GM23338 (cell line): Measurements from ENCODE around the gene TMUB1. TPM values are rescaled to one million over a fixed set of nuclear protein-coding genes. Genes with fewer than 3 reads are reported as not detected.

Experiments
- ATAC-seq: fragments of 200-7000 bp; cut with Tn5 transposase; 3 replicates; pipeline ENCODE4 v1.9.1; 2020
- DNase-seq: peaks from one replicate; pipeline ENCODE4 v3.0.0-alpha.2; 2015; ENCODE audit warnings: low spot score
- H2AFZ ChIP-seq: fragments of 200-600 bp; sonication (generic); 2 replicates; pipeline ENCODE4 v1.8.0; 2016; ENCODE audit warnings: antibody characterized with exemption, mild to moderate bottlenecking, moderate library complexity
- H3F3A ChIP-seq: fragments of 200-600 bp; sonication (generic); replicated peaks from 2 replicates; pipeline ENCODE4 v1.8.0; 2017; ENCODE audit warnings: antibody characterized with exemption, mixed run types, low read depth
- H3K27ac ChIP-seq: fragments of 200-600 bp; sonication (generic); 2 replicates; pipeline ENCODE4 v1.6.1; 2016; ENCODE audit warnings: low read depth
- H3K27me3 ChIP-seq: fragments of 200-600 bp; sonication (generic); 2 replicates; pipeline ENCODE4 v1.8.0; 2016; ENCODE audit warnings: mild to moderate bottlenecking, mixed run types, moderate library complexity; ENCODE audit not compliant: insufficient read depth
- H3K36me3 ChIP-seq: fragments of 200-600 bp; sonication (generic); 2 replicates; pipeline ENCODE4 v1.8.0; 2016; ENCODE audit warnings: mild to moderate bottlenecking; ENCODE audit not compliant: insufficient read depth
- H3K4me1 ChIP-seq: fragments of 200-600 bp; sonication (generic); 2 replicates; pipeline ENCODE4 v1.8.0; 2016; ENCODE audit warnings: mild to moderate bottlenecking, moderate library complexity; ENCODE audit not compliant: insufficient read depth
- H3K4me2 ChIP-seq: fragments of 200-600 bp; sonication (generic); 2 replicates; pipeline ENCODE4 v1.7.1; 2017; ENCODE audit warnings: mixed run types
- H3K4me3 ChIP-seq: fragments of 200-600 bp; sonication (generic); 2 replicates; pipeline ENCODE4 v1.6.1; 2016; ENCODE audit warnings: mixed run types
- H3K79me2 ChIP-seq: fragments of 200-600 bp; sonication (generic); replicated peaks from 2 replicates; pipeline ENCODE4 v1.8.0; 2017; ENCODE audit warnings: mild to moderate bottlenecking; ENCODE audit not compliant: insufficient read depth
- H3K9me2 ChIP-seq: fragments of 200-600 bp; sonication (generic); 2 replicates; pipeline ENCODE4 v1.8.0; 2017; ENCODE audit not compliant: insufficient read depth
- H4K20me1 ChIP-seq: fragments of 200-600 bp; sonication (generic); replicated peaks from 2 replicates; pipeline ENCODE4 v1.8.0; 2017; ENCODE audit warnings: mild to moderate bottlenecking; ENCODE audit not compliant: insufficient read depth
- H3K27ac Mint-ChIP-seq: 2 replicates; pipeline ENCODE4 v1.8.0; 2020; ENCODE audit warnings: inconsistent platforms, mild to moderate bottlenecking, moderate library complexity, mixed read lengths
- H3K27me3 Mint-ChIP-seq: 3 replicates; pipeline ENCODE4 v1.8.0; 2022; ENCODE audit warnings: low read depth, mild to moderate bottlenecking, moderate library complexity, mixed read lengths, inconsistent platforms; ENCODE audit not compliant: insufficient read depth, poor library complexity
- H3K36me3 Mint-ChIP-seq: 3 replicates; pipeline ENCODE4 v1.8.0; 2021; ENCODE audit warnings: low read depth, mild to moderate bottlenecking, inconsistent platforms, moderate library complexity, mixed read lengths
- H3K4me1 Mint-ChIP-seq: 3 replicates; pipeline ENCODE4 v1.8.0; 2020; ENCODE audit warnings: mild to moderate bottlenecking, inconsistent platforms, mixed read lengths
- H3K4me3 Mint-ChIP-seq: 3 replicates; pipeline ENCODE4 v1.8.0; 2021; ENCODE audit warnings: moderate library complexity, mild to moderate bottlenecking, inconsistent platforms, mixed read lengths
- H3K9me3 Mint-ChIP-seq: 3 replicates; pipeline ENCODE4 v1.8.0; 2020; ENCODE audit warnings: moderate library complexity, mild to moderate bottlenecking, inconsistent platforms, mixed read lengths
- CREB1 ChIP-seq: fragments of 250-450 bp; sonication (Bioruptor Pico); IDR thresholded peaks from 2 replicates; pipeline ENCODE4 v1.5.0; 2020; ENCODE audit warnings: low read depth, mild to moderate bottlenecking, moderate library complexity
- CTCF ChIP-seq, 2 experiments: fragments of 200-600 bp in 1 of 2; sonication (generic) in 1 of 2; conservative IDR thresholded peaks; 2 replicates each; pipeline versions ENCODE4 v1.5.1 to v1.6.1; 2016 to 2017; ENCODE audit warnings: antibody characterized with exemption in 2 of 2, low read depth in 2 of 2, mild to moderate bottlenecking in 2 of 2, moderate library complexity in 1 of 2
- EZH2 ChIP-seq: fragments of 200-600 bp; sonication (generic); IDR thresholded peaks from one replicate; pipeline ENCODE4 v1.8.0; 2017; ENCODE audit warnings: antibody characterized with exemption, mild to moderate bottlenecking, low read depth; ENCODE audit not compliant: unreplicated experiment
- EZH2phosphoT487 ChIP-seq: fragments of 200-600 bp; sonication (generic); IDR thresholded peaks from one replicate; pipeline ENCODE4 v1.8.1; 2018; ENCODE audit warnings: antibody characterized with exemption; ENCODE audit not compliant: unreplicated experiment
- JUNB ChIP-seq: IDR thresholded peaks from one replicate; pipeline ENCODE4 v1.6.1; 2016; ENCODE audit warnings: antibody characterized with exemption; ENCODE audit not compliant: unreplicated experiment
- NANOG ChIP-seq: IDR thresholded peaks from 2 replicates; pipeline ENCODE4 v1.6.1; 2016; ENCODE audit warnings: antibody characterized with exemption, borderline replicate concordance
- POLR2AphosphoS5 ChIP-seq: IDR thresholded peaks from 2 replicates; pipeline ENCODE4 v1.6.1; 2016; ENCODE audit warnings: antibody characterized with exemption, low read depth
- REST ChIP-seq: IDR thresholded peaks from one replicate; pipeline ENCODE4 v1.6.1; 2018; ENCODE audit warnings: antibody characterized with exemption; ENCODE audit not compliant: unreplicated experiment
- STAT1 ChIP-seq: IDR thresholded peaks from one replicate; pipeline ENCODE4 v1.6.1; 2016; ENCODE audit warnings: antibody characterized with exemption; ENCODE audit not compliant: unreplicated experiment
- ZNF114 ChIP-seq: fragments of 250-450 bp; sonication (Bioruptor Pico); IDR thresholded peaks from 2 replicates; pipeline ENCODE4 v1.5.0; 2020; ENCODE audit warnings: mild to moderate bottlenecking, moderate library complexity
- ZNF331 ChIP-seq: fragments of 250-450 bp; sonication (Bioruptor Pico); IDR thresholded peaks from 2 replicates; pipeline ENCODE4 v1.5.0; 2020; ENCODE audit warnings: low read depth, mild to moderate bottlenecking, moderate library complexity
- polyA plus RNA-seq: library from polyadenylated mRNA; unstranded; fragments of >200 nt; fragmentation: Nextera tagmentation; extraction: Ambion mirVana; gene quantifications from 2 replicates; pipeline ENCODE4 v1.2.1, GENCODE V29; 2016
- total RNA-seq: library from RNA; depleted of rRNA; stranded (reverse); fragments of >200 nt; shearing (Covaris generic); gene quantifications from 2 replicates; pipeline ENCODE4 v1.2.3, GENCODE V29; 2014
- TF ChIP-seq, protein P1 (sequence below): IDR thresholded peaks from 2 replicates; pipeline ENCODE4 v1.6.1; 2016; ENCODE audit warnings: antibody characterized with exemption
- TF ChIP-seq, protein P2 (sequence below): fragments of 250-450 bp; sonication (Bioruptor Pico); IDR thresholded peaks from 2 replicates; pipeline ENCODE4 v1.5.0; 2020; ENCODE audit warnings: mild to moderate bottlenecking, moderate library complexity

The TMUB1 gene
- total and polyA plus RNA-seq, 2 experiments from 2014 or later: 47.6 to 61.1 TPM

DNA sequence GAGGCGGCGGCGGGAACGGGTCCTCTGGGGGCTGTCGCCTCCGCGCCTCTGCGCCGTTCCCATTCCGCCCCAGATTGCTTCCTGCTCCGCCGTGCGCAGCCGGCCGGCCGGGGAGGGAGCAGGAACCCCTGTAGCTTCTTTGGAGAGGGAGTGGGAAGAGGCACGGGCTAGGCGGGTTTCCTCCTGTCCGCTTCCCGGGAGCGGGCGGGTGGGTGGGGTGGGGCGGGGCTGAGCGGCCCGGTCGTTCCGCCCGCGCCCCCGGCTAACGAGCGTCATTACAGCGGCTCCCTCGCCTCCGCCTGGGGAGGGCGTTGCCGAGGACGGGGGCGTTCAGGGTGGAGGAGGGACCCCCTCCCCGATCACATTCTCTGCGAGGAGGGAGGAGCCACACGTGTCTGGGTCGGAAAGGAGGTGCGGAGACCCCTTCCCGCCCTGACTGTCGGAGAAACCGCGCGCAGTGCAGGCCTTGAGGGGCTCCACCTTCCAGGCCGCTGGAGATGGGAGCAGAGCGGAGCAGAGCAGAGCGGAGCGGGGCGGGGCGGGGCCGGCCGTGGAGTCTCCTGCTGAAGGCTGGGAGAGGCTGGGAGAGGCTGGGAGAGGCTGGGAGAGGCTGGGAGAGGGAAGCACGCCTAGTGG lies 42.7 kb upstream of the TMUB1 start:
- Histone ChIP-seq H2AFZ (no peak overlapping the region), H3K9me2 (no peaks in the 10 kb centered on the region), H3K4me2 (peak overlapping the region; percentile 88), H3K36me3 (no peaks in the 10 kb centered on the region; the same call in 1 of the 2 replicates), H3K4me1 (peaks cover 15% of the 10 kb centered on the region), H3K79me2 (no peaks in the 10 kb centered on the region), H4K20me1 (peaks cover 23% of the 10 kb centered on the region), H3K27me3 (peaks cover 22% of the 10 kb centered on the region), H3F3A (peaks cover 21% of the 10 kb centered on the region), H3K27ac (peak overlapping the region; percentile 55; the same call in 1 of the 2 replicates), H3K4me3 (peak overlapping the region; percentile 88)
- ATAC-seq (peak; percentile 60), DNase-seq (peak; percentile 78)
- TF ChIP-seq, protein P1, sequence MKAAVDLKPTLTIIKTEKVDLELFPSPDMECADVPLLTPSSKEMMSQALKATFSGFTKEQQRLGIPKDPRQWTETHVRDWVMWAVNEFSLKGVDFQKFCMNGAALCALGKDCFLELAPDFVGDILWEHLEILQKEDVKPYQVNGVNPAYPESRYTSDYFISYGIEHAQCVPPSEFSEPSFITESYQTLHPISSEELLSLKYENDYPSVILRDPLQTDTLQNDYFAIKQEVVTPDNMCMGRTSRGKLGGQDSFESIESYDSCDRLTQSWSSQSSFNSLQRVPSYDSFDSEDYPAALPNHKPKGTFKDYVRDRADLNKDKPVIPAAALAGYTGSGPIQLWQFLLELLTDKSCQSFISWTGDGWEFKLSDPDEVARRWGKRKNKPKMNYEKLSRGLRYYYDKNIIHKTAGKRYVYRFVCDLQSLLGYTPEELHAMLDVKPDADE: no peak
- TF ChIP-seq ZNF331 (no peak), ZNF114 (CRISPR knock-in tag) (no peak), REST (no peak), POLR2AphosphoS5 (no peak), CTCF (conservative IDR thresholded peaks at IDR 0.05; ENCODE audit: low read depth in 2 of 2) (no peak), CREB1 (CRISPR knock-in tag) (no peak), JUNB (no peak), NANOG (no peak), EZH2phosphoT487 (no peak), STAT1 (no peak), EZH2 (no peak)
- TF ChIP-seq, protein P2, sequence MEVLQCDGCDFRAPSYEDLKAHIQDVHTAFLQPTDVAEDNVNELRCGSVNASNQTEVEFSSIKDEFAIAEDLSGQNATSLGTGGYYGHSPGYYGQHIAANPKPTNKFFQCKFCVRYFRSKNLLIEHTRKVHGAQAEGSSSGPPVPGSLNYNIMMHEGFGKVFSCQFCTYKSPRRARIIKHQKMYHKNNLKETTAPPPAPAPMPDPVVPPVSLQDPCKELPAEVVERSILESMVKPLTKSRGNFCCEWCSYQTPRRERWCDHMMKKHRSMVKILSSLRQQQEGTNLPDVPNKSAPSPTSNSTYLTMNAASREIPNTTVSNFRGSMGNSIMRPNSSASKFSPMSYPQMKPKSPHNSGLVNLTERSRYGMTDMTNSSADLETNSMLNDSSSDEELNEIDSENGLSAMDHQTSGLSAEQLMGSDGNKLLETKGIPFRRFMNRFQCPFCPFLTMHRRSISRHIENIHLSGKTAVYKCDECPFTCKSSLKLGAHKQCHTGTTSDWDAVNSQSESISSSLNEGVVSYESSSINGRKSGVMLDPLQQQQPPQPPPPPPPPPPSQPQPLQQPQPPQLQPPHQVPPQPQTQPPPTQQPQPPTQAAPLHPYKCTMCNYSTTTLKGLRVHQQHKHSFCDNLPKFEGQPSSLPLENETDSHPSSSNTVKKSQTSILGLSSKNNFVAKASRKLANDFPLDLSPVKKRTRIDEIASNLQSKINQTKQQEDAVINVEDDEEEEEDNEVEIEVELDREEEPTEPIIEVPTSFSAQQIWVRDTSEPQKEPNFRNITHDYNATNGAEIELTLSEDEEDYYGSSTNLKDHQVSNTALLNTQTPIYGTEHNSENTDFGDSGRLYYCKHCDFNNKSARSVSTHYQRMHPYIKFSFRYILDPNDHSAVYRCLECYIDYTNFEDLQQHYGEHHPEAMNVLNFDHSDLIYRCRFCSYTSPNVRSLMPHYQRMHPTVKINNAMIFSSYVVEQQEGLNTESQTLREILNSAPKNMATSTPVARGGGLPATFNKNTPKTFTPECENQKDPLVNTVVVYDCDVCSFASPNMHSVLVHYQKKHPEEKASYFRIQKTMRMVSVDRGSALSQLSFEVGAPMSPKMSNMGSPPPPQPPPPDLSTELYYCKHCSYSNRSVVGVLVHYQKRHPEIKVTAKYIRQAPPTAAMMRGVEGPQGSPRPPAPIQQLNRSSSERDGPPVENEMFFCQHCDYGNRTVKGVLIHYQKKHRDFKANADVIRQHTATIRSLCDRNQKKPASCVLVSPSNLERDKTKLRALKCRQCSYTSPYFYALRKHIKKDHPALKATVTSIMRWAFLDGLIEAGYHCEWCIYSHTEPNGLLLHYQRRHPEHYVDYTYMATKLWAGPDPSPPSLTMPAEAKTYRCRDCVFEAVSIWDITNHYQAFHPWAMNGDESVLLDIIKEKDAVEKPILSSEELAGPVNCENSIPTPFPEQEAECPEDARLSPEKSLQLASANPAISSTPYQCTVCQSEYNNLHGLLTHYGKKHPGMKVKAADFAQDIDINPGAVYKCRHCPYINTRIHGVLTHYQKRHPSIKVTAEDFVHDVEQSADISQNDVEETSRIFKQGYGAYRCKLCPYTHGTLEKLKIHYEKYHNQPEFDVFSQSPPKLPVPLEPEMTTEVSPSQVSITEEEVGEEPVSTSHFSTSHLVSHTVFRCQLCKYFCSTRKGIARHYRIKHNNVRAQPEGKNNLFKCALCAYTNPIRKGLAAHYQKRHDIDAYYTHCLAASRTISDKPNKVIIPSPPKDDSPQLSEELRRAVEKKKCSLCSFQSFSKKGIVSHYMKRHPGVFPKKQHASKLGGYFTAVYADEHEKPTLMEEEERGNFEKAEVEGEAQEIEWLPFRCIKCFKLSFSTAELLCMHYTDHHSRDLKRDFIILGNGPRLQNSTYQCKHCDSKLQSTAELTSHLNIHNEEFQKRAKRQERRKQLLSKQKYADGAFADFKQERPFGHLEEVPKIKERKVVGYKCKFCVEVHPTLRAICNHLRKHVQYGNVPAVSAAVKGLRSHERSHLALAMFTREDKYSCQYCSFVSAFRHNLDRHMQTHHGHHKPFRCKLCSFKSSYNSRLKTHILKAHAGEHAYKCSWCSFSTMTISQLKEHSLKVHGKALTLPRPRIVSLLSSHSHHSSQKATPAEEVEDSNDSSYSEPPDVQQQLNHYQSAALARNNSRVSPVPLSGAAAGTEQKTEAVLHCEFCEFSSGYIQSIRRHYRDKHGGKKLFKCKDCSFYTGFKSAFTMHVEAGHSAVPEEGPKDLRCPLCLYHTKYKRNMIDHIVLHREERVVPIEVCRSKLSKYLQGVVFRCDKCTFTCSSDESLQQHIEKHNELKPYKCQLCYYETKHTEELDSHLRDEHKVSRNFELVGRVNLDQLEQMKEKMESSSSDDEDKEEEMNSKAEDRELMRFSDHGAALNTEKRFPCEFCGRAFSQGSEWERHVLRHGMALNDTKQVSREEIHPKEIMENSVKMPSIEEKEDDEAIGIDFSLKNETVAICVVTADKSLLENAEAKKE: no peak
- H3K27me3 Mint-ChIP-seq: peaks cover 38% of the 10 kb centered on the region
- H3K36me3 Mint-ChIP-seq: peaks cover 26% of the 10 kb centered on the region
- no peak overlapping the region for H3K27ac Mint-ChIP-seq
- H3K4me3 Mint-ChIP-seq: peak overlapping the region; percentile 82
- no peaks in the 10 kb centered on the region for H3K9me3 Mint-ChIP-seq
- H3K4me1 Mint-ChIP-seq: peaks cover 39% of the 10 kb centered on the region
